IMR-90 (cell line): ENCODE measurements around the gene GAMT. TPM values are rescaled to one million over a fixed set of nuclear protein-coding genes. Genes with fewer than 3 reads are reported as not detected.

ENCODE experiments used
- ATAC-seq: fragments of 200-7000 bp; cut with Tn5 transposase; 2 replicates; pipeline ENCODE4 v1.9.1; 2020; ENCODE audit warnings: low read depth, mild to moderate bottlenecking, moderate library complexity
- BruUV-seq: library from RNA; stranded (reverse); fragments of 400-500 nt; replicated peaks from 2 replicates; lab custom pipeline; 2021; lab: Mats Ljungman, UMichigan
- CTCF ChIA-PET: fragments of 300-600 bp; formaldehyde crosslinking; extraction: SDS; loops from one replicate; lab custom pipeline; 2021; ENCODE audit warnings: antibody characterized with exemption; lab: Yijun Ruan, JAX
- POLR2A ChIA-PET: fragments of 300-600 bp; sonication (Branson Sonifier 250); formaldehyde crosslinking; loops from one replicate; lab custom pipeline; 2022; ENCODE audit warnings: antibody characterized with exemption; ENCODE audit not compliant: unreplicated experiment; lab: Charles Lee
- DNase-seq: peaks from one replicate; pipeline ENCODE4 v3.0.0; 2013
- H2AFZ ChIP-seq: replicated peaks from 2 replicates; pipeline ENCODE3; 2013; ENCODE audit warnings: low read length, mild to moderate bottlenecking; ENCODE audit not compliant: poor library complexity
- H2AK5ac ChIP-seq: 2 replicates; pipeline ENCODE4 v1.6.1; 2013; ENCODE audit warnings: low read depth, low read length, inconsistent platforms
- H2AK9ac ChIP-seq: replicated peaks from 2 replicates; pipeline ENCODE3; 2013; ENCODE audit warnings: mild to moderate bottlenecking, low read depth, low read length, moderate library complexity; ENCODE audit not compliant: poor library complexity
- H2BK120ac ChIP-seq: 2 replicates; pipeline ENCODE4 v1.6.1; 2013; ENCODE audit warnings: low read depth, low read length, inconsistent platforms
- H2BK15ac ChIP-seq: 3 replicates; pipeline ENCODE4 v1.6.1; 2013; ENCODE audit warnings: low read depth, low read length, inconsistent platforms
- H2BK20ac ChIP-seq: 2 replicates; pipeline ENCODE4 v1.6.1; 2013; ENCODE audit warnings: low read depth, mild to moderate bottlenecking, inconsistent platforms, low read length, moderate library complexity
- H2BK5ac ChIP-seq: 2 replicates; pipeline ENCODE4 v1.6.1; 2013; ENCODE audit warnings: mild to moderate bottlenecking, low read depth, low read length, inconsistent platforms; ENCODE audit not compliant: poor library complexity, severe bottlenecking
- H3K14ac ChIP-seq: replicated peaks from 2 replicates; pipeline ENCODE4 v1.6.1; 2013; ENCODE audit warnings: low read depth, low read length, inconsistent platforms
- H3K18ac ChIP-seq: 2 replicates; pipeline ENCODE4 v1.6.1; 2013; ENCODE audit warnings: low read depth, low read length, control low read depth
- H3K23ac ChIP-seq: 2 replicates; pipeline ENCODE4 v1.6.1; 2013; ENCODE audit warnings: low read depth, low read length, inconsistent platforms
- H3K27ac ChIP-seq: 2 replicates; pipeline ENCODE4 v1.5.1; 2013; ENCODE audit warnings: mild to moderate bottlenecking, control low read depth, low read length; ENCODE audit not compliant: insufficient read depth
- H3K27me3 ChIP-seq: 2 replicates; pipeline ENCODE4 v1.6.1; 2013; ENCODE audit warnings: low read length; ENCODE audit not compliant: control insufficient read depth, insufficient read depth
- H3K36me3 ChIP-seq: 2 replicates; pipeline ENCODE4 v1.6.1; 2013; ENCODE audit warnings: low read length, mixed read lengths; ENCODE audit not compliant: control insufficient read depth, insufficient read depth
- H3K4ac ChIP-seq: 2 replicates; pipeline ENCODE4 v1.6.1; 2013; ENCODE audit warnings: low read depth, low read length, inconsistent platforms
- H3K4me1 ChIP-seq: 2 replicates; pipeline ENCODE4 v1.6.1; 2013; ENCODE audit warnings: low read length, mixed read lengths; ENCODE audit not compliant: control insufficient read depth, insufficient read depth
- H3K4me2 ChIP-seq: 2 replicates; pipeline ENCODE4 v1.6.1; 2013; ENCODE audit warnings: low read depth, mild to moderate bottlenecking, control low read depth, low read length, moderate library complexity
- H3K4me3 ChIP-seq: 2 replicates; pipeline ENCODE4 v1.5.1; 2013; ENCODE audit warnings: low read depth, mild to moderate bottlenecking, control low read depth, low read length, moderate library complexity; ENCODE audit not compliant: insufficient read depth
- H3K56ac ChIP-seq: 2 replicates; pipeline ENCODE4 v1.6.1; 2013; ENCODE audit warnings: low read length, inconsistent platforms; ENCODE audit not compliant: insufficient read depth; ENCODE audit errors: extremely low read depth
- H3K79me1 ChIP-seq, 2 experiments: 2 replicates each; pipeline ENCODE4 v1.6.1; 2013; ENCODE audit warnings: low read length in 2 of 2, inconsistent platforms in 1 of 2, low read depth in 1 of 2
- H3K9ac ChIP-seq: 2 replicates; pipeline ENCODE4 v1.6.1; 2013; ENCODE audit warnings: low read depth, low read length, control low read depth
- H3K9me1 ChIP-seq: 2 replicates; pipeline ENCODE4 v1.6.1; 2013; ENCODE audit warnings: low read length, inconsistent platforms; ENCODE audit not compliant: insufficient read depth
- H3K9me3 ChIP-seq: 2 replicates; pipeline ENCODE4 v1.6.1; 2013; ENCODE audit warnings: low read length; ENCODE audit not compliant: control insufficient read depth, insufficient read depth
- H4K20me1 ChIP-seq: 2 replicates; pipeline ENCODE4 v1.6.1; 2013; ENCODE audit warnings: low read length, inconsistent platforms; ENCODE audit not compliant: insufficient read depth
- H4K5ac ChIP-seq: 2 replicates; pipeline ENCODE4 v1.6.1; 2013; ENCODE audit warnings: mild to moderate bottlenecking, low read depth, low read length, control low read depth
- H4K8ac ChIP-seq, 2 experiments: 2 replicates each; pipeline ENCODE4 v1.6.1; 2013; ENCODE audit warnings: low read depth in 2 of 2, low read length in 2 of 2, control low read depth in 1 of 2, inconsistent platforms in 1 of 2
- H4K91ac ChIP-seq: 2 replicates; pipeline ENCODE4 v1.6.1; 2013; ENCODE audit warnings: low read depth, low read length, inconsistent platforms; ENCODE audit not compliant: insufficient read depth
- ELK1 ChIP-seq: fragments of 150-350 bp; IDR thresholded peaks from 2 replicates; pipeline ENCODE4 v1.6.1; 2016; ENCODE audit warnings: low read depth, mild to moderate bottlenecking, low read length, moderate library complexity, borderline replicate concordance
- MAFK ChIP-seq: IDR thresholded peaks from 2 replicates; pipeline ENCODE4 v1.6.1; 2012; ENCODE audit warnings: low read depth, low read length, improper control_type of control experiment
- MAZ ChIP-seq: IDR thresholded peaks from 2 replicates; pipeline ENCODE4 v1.6.1; 2012; ENCODE audit warnings: low read depth, mild to moderate bottlenecking, low read length, improper control_type of control experiment, moderate library complexity, borderline replicate concordance
- MXI1 ChIP-seq: IDR thresholded peaks from 2 replicates; pipeline ENCODE4 v1.6.1; 2012; ENCODE audit warnings: low read depth, mild to moderate bottlenecking, low read length, moderate library complexity, borderline replicate concordance
- NFE2L2 ChIP-seq: fragments of 150-350 bp; IDR thresholded peaks from 2 replicates; pipeline ENCODE4 v1.6.1; 2016; ENCODE audit warnings: low read depth, mild to moderate bottlenecking, low read length
- RAD21 ChIP-seq: IDR thresholded peaks from 2 replicates; pipeline ENCODE4 v1.6.1; 2012; ENCODE audit warnings: low read length, improper control_type of control experiment
- RCOR1 ChIP-seq: IDR thresholded peaks from 2 replicates; pipeline ENCODE4 v1.6.1; 2012; ENCODE audit warnings: mild to moderate bottlenecking, low read length, improper control_type of control experiment; ENCODE audit not compliant: insufficient replicate concordance
- WGBS, 2 experiments: methylation state at CpG; one replicate each; pipeline versions ENCODE4 v1.1.5 to v1.1.7; 2013; ENCODE audit warnings: missing lambda C conversion rate in 2 of 2; ENCODE audit not compliant: insufficient read length in 1 of 2; ENCODE audit errors: extremely low coverage in 2 of 2; 5-methylcytosine and 5-hydroxymethylcytosine counted together
- dilution Hi-C: fragments of 300-500 bp; cut with HindIII; formaldehyde crosslinking; loops from one replicate; pipeline ENCODE4 v1.14.3; 2018; ENCODE audit warnings: low sequenced_read_pairs; ENCODE audit not compliant: unreplicated experiment
- in situ Hi-C: fragments of 300-500 bp; cut with MboI; formaldehyde crosslinking; loops from 3 replicates; pipeline ENCODE4 v1.14.3; 2019; ENCODE audit warnings: low sequenced_read_pairs, inconsistent platforms, mixed read lengths
- intact Hi-C: fragments of 100-400 bp; cut with micrococcal nuclease; formaldehyde crosslinking; loops from 2 replicates; pipeline ENCODE4 v1.10.0; 2022
- polyA plus RNA-seq, 3 experiments: library from polyadenylated mRNA; depleted of rRNA; stranded (reverse); fragments of >200 nt; gene quantifications; 2 replicates each; pipeline ENCODE4 v1.2.3, GENCODE V29; 2012; ENCODE audit warnings: low replicate concordance in 1 of 3
- total RNA-seq: library from RNA; depleted of rRNA; stranded (reverse); fragments of >200 nt; gene quantifications from 2 replicates; pipeline ENCODE4 v1.2.3, GENCODE V29; 2012
- TF ChIP-seq, protein P1 (sequence below): conservative IDR thresholded peaks from 2 replicates; pipeline ENCODE4 v1.5.1; 2012; ENCODE audit warnings: mild to moderate bottlenecking, low read depth, low read length, improper control_type of control experiment

GAMT gene
- total and polyA plus RNA-seq, 2 of the 4 experiments (the other 2 are of a cell fraction), result 22.8 to 51.8 TPM

DNA sequence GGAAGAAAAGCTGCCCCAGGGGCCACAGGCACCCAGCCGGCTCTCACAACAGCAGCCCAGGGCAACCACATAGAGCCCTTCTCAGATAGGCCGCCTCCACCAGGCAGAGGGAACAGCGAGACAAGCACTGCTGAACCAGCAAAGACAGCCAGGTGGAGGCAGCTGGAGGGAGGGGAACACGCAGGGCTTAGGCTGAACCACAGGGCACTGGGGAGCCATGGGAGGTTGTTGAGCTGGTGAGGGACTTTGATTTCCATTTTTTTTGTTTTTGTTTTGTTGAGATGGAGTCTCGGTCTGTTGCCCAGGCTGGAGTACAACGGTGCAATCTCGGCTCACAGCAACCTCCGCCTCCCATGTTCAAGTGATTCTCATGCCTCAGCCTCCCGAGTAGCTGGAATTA, 3.5 kb downstream of the GAMT start:
- Histone ChIP-seq H2AK5ac (no peak overlapping the region), H3K56ac (no peak overlapping the region), H3K4me3 (no peak overlapping the region), H3K9ac (no peak overlapping the region), H2BK15ac (no peak overlapping the region), H2BK20ac (no peak overlapping the region), H3K27ac (no peak overlapping the region), H3K36me3 (peaks cover 9% of the 10 kb centered on the region), H2BK5ac (no peak overlapping the region), H3K4ac (no peak overlapping the region), H3K18ac (no peak overlapping the region), H4K8ac (no peak overlapping the region), H3K14ac (no peak overlapping the region), H3K4me1 (peaks cover 6% of the 10 kb centered on the region), H3K79me1 (peaks cover 0 to 10% of the 10 kb centered on the region in 2 experiments; a peak in 3 of 4 replicates), H3K27me3 (no peaks in the 10 kb centered on the region), H3K23ac (no peak overlapping the region), H3K9me1 (no peaks in the 10 kb centered on the region), H2AFZ (no peak overlapping the region), H4K91ac (no peak overlapping the region), H3K9me3 (no peaks in the 10 kb centered on the region), H4K20me1 (no peaks in the 10 kb centered on the region), H4K5ac (no peak overlapping the region), H2AK9ac (peak overlapping the region; percentile 85), H3K4me2 (no peak overlapping the region), H2BK120ac (no peak overlapping the region)
- CTCF ChIA-PET, result no interaction called here
- DNase-seq (no peak), ATAC-seq (no peak)
- no TSS peak for BruUV-seq
- intact Hi-C loops, result no loop called here
- in situ Hi-C loops, result no loop called here
- dilution Hi-C loops, result no loop called here
- POLR2A ChIA-PET, result no interaction called here
- TF ChIP-seq RAD21 (no peak), ELK1 (no peak), NFE2L2 (no peak), MAFK (no peak), MXI1 (no peak), MAZ (no peak), RCOR1 (no peak)
- TF ChIP-seq, protein P1, sequence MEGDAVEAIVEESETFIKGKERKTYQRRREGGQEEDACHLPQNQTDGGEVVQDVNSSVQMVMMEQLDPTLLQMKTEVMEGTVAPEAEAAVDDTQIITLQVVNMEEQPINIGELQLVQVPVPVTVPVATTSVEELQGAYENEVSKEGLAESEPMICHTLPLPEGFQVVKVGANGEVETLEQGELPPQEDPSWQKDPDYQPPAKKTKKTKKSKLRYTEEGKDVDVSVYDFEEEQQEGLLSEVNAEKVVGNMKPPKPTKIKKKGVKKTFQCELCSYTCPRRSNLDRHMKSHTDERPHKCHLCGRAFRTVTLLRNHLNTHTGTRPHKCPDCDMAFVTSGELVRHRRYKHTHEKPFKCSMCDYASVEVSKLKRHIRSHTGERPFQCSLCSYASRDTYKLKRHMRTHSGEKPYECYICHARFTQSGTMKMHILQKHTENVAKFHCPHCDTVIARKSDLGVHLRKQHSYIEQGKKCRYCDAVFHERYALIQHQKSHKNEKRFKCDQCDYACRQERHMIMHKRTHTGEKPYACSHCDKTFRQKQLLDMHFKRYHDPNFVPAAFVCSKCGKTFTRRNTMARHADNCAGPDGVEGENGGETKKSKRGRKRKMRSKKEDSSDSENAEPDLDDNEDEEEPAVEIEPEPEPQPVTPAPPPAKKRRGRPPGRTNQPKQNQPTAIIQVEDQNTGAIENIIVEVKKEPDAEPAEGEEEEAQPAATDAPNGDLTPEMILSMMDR, result no peak
- 97% methylated on average over 4 of the region's 9 CpGs; no CpG with 5 or more reads in 1 of the 2 experiments for WGBS, 2 experiments
